Thyroid gland (tissue), 4 donors: Measurements from ENCODE around the gene QSOX2.

Experiments
- CTCF ChIP-seq, 6 experiments: fragments of 200-600 bp in 3 of 6; fragments of 450-650 bp in 3 of 6; sonication (generic) in 3 of 6; IDR thresholded peaks; one replicate each; pipeline ENCODE4 v1.5.1; 2016 to 2019; ENCODE audit warnings: antibody characterized with exemption in 6 of 6, mild to moderate bottlenecking in 2 of 6, inconsistent platforms in 1 of 6, moderate library complexity in 1 of 6
- POLR2A ChIP-seq, 2 donors: fragments of 450-650 bp; IDR thresholded peaks; one replicate each; pipeline ENCODE4 v1.6.1; 2017; ENCODE audit warnings: antibody characterized with exemption in 2 of 2, mild to moderate bottlenecking in 2 of 2, moderate library complexity in 1 of 2

- TF ChIP-seq CTCF (IDR thresholded peaks at IDR 0.05) = no peak
- TF ChIP-seq POLR2A (IDR thresholded peaks at IDR 0.05) = no peak
Observed at GRCh38 chr9:136198605-136199083, 47.0 kb downstream of the QSOX2 start.
